Activated CD4-positive, alpha-beta T cell treated with anti-CD3 and anti-CD28 coated beads for 36 hours (primary cell): Measurements from ENCODE around the gene REG4. TPM values are rescaled to one million over a fixed set of nuclear protein-coding genes. Genes with fewer than 3 reads are reported as not detected.
"Not testable (repeated sequence)": the region's sequence is repeated elsewhere in the genome, so short reads cannot be mapped to it uniquely, and the experiment has no call there.

Experiments
- ATAC-seq: fragments of 200-7000 bp; cut with Tn5 transposase; one replicate; pipeline ENCODE4 v1.10.0; 2021; ENCODE audit warnings: mild to moderate bottlenecking, moderate library complexity
- CTCF ChIA-PET: fragments of 350-600 bp; sonication (Branson Sonifier 250); formaldehyde crosslinking; loops from one replicate; lab custom pipeline; 2021; ENCODE audit warnings: antibody characterized with exemption; lab: Charles Lee
- POLR2A ChIA-PET: fragments of 350-600 bp; sonication (Branson Sonifier 250); formaldehyde crosslinking; loops from one replicate; lab custom pipeline; 2021; ENCODE audit warnings: antibody characterized with exemption, inconsistent platforms; lab: Charles Lee
- DNase-seq: peaks from one replicate; pipeline ENCODE4 v3.0.0-alpha.2; 2020
- H3K27ac Mint-ChIP-seq: one replicate; pipeline ENCODE4 v1.8.0; 2021; ENCODE audit warnings: mixed read lengths
- H3K27me3 Mint-ChIP-seq: one replicate; pipeline ENCODE4 v1.8.0; 2021; ENCODE audit warnings: mixed read lengths
- H3K36me3 Mint-ChIP-seq: one replicate; pipeline ENCODE4 v1.8.0; 2021; ENCODE audit warnings: low read depth, mixed read lengths
- H3K4me1 Mint-ChIP-seq: one replicate; pipeline ENCODE4 v1.8.0; 2021; ENCODE audit warnings: mixed read lengths
- H3K4me3 Mint-ChIP-seq: one replicate; pipeline ENCODE4 v1.8.0; 2021; ENCODE audit warnings: mild to moderate bottlenecking, moderate library complexity, mixed read lengths
- H3K9me3 Mint-ChIP-seq: one replicate; pipeline ENCODE4 v1.8.0; 2021; ENCODE audit warnings: low read depth, mixed read lengths
- intact Hi-C, 2 experiments: fragments of 100-400 bp; cut with DNase I in 1 of 2; cut with micrococcal nuclease in 1 of 2; formaldehyde crosslinking; loops; one replicate each; pipeline versions ENCODE4 v1.14.2 to v1.15.1; 2022 to 2024; cut with DNase I, micrococcal nuclease
- total RNA-seq, 2 experiments: library from RNA; stranded (reverse); gene quantifications; one replicate each; pipeline ENCODE4 v1.2.3, GENCODE V29; 2021

Gene REG4
- under 1 TPM; 0.34 to 0.47 TPM for total RNA-seq

DNA sequence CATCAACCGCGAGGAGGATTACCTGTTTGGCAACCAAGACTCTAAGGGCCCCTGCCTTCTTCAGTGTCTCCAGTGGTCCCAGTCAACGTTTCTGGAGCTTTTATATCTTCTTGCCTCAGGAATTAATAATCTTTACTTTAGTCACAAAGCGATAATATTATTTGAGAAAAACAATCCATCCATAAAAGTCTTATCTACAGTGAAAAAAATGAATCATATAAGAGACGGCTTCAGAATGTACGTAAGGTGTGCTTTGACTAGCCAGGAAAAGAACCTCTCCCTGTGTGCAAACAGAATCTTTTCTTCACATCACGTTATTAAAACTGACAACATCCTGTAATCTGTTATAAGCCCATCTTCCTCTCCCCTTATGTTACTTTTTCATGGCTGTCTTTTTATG is at the start of gene REG4:
TSS of gene REG4 (minus strand) at position 74 of the 400 bp plus-strand sequence. CDS start 2,691 bp downstream, outside the sequence.
- DNase-seq = no peak
- ChIA-PET CTCF (no interaction called here), POLR2A (no interaction called here)
- Mint-ChIP-seq H3K36me3 (no peaks in the 10 kb centered on the region), H3K27me3 (peaks cover 10% of the 10 kb centered on the region), H3K4me3 (no peak within 1 kb of the TSS), H3K9me3 (no peaks in the 10 kb centered on the region), H3K27ac (no peak within 1 kb of the TSS), H3K4me1 (peaks cover 4% of the 10 kb centered on the region)
- intact Hi-C loops = no loop called here
- no peak for ATAC-seq

DNA sequence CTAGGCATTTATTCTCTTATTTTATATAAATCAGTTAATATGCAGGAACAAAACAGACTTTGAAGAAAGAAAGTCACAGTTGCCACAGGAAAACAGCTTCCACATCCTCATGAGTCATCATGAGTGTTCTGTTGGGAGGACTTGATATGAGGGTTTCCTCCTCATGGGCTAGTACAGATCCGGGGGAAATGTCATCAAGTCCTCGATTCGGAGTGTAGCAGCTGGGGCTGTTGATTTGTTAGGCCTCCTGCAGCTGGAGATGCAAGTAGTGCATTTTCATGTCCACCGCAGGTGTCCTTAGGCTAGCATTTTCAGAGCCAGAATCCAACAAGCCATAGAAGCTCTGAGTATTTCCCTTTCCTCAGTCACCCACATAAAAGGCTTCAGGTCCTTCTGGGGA is 48.4 kb upstream of the REG4 start:
- Mint-ChIP-seq H3K4me1 (peaks cover 12% of the 10 kb centered on the region), H3K27me3 (peaks cover 9% of the 10 kb centered on the region), H3K9me3 (no peaks in the 10 kb centered on the region), H3K4me3 (no peak overlapping the region), H3K36me3 (no peaks in the 10 kb centered on the region), H3K27ac (no peak overlapping the region)
- DNase-seq (peak; percentile 25), ATAC-seq (peak; percentile 66)
- POLR2A ChIA-PET = no interaction called here
- intact Hi-C loops = no loop called here
- CTCF ChIA-PET = interaction anchor here (1.6 to 2.0 kb wide), 2 partner anchors 10 to 51 kb away, joined by 4 to 9 read pairs; no protein-coding TSS in a partner anchor

DNA sequence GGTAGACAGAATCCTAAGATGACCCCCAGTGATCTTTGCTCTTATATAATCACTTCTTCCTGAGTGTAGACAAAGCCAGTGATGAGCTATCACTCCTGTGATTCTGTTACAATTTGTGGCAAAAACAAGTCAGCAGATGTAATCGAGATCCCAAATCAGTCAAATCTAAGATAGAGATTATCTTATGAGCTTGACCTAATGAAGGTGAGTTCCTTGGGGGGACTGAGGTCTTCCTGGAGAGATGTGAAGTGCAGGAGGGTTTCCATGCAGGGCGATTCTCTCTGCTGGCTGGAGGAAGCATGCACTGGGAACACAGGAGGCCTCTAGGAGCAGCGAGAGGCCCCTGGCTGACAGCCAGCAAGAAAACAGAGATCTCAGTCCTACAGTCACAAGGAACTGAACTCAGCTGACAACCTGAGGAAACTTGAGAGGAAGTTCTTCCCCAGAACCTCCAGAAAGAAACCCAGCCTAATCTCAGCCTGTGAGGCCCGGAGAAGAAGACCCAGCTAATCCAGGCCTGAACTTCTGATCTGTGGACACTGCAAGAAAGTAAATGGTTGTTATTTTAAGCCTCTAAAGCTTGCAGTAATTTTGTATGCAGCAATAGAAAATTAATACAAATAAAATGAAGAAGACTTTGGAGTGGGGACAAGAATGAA is 47.4 kb upstream of the REG4 start:
- DNase-seq, ATAC-seq, H3K9me3 Mint-ChIP-seq, POLR2A ChIA-PET, H3K27me3 Mint-ChIP-seq, intact Hi-C loops, H3K27ac Mint-ChIP-seq, H3K36me3 Mint-ChIP-seq, H3K4me3 Mint-ChIP-seq: not testable (repeated sequence)
- H3K4me1 Mint-ChIP-seq = peaks cover 12% of the 10 kb centered on the region
- CTCF ChIA-PET = interaction anchor here (1.6 to 2.0 kb wide), 2 partner anchors 11 to 50 kb away, joined by 4 to 9 read pairs; no protein-coding TSS in a partner anchor

DNA sequence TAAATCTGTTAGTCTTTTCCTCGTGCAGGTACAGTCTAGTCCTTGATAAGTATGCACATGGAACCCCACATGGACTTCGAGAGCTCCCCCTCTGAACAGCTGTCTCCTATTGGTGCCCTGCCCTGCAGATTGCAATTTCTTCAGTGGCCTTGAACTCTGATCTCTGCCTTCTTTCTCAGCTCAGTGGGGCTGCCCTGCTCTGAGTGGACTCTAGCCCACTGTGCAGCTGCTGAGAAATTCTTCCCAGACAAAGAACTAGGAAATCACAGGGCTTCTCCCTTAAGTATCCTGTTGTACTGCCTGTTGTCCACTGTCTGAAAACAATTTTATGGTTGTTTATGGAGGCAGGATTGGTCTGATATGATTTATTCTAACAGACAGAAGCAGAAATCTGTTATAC is 46.9 kb upstream of the REG4 start:
- H3K36me3 Mint-ChIP-seq = no peaks in the 10 kb centered on the region
- H3K9me3 Mint-ChIP-seq = no peaks in the 10 kb centered on the region
- H3K27ac Mint-ChIP-seq = no peak overlapping the region
- intact Hi-C loops = no loop called here
- ChIA-PET CTCF (interaction anchor here (1.6 to 2.0 kb wide), 2 partner anchors 12 to 49 kb away, joined by 4 to 9 read pairs; no protein-coding TSS in a partner anchor), POLR2A (no interaction called here)
- H3K4me1 Mint-ChIP-seq = peaks cover 12% of the 10 kb centered on the region
- no peak overlapping the region for H3K4me3 Mint-ChIP-seq
- ATAC-seq (no peak), DNase-seq (no peak)
- H3K27me3 Mint-ChIP-seq = peaks cover 9% of the 10 kb centered on the region

DNA sequence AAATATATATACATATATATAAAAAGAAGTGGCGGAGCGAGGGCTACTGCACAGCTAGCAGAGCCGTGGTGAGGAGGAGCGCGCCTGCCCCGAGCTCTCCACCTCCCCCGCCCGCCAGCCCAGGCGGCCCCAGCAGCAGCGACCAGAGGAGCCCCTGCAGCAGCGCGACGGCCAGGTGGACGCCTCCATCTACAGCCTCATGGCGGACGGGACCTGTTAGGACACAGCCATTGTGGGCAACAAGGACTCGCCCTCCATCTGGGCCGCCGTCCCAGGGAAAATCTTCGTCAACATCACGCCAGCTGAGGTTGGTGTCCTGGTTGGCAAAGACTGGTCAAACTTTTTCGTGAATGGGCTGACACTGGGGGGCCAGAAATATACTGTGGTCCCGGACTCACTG is 41.9 kb upstream of the REG4 start:
- intact Hi-C loops = no loop called here
- no peaks in the 10 kb centered on the region for H3K9me3 Mint-ChIP-seq
- ChIA-PET POLR2A (no interaction called here), CTCF (no interaction called here)
- peaks cover 2% of the 10 kb centered on the region for H3K27me3 Mint-ChIP-seq
- ATAC-seq (no peak), DNase-seq (no peak)
- no peak overlapping the region for H3K4me3 Mint-ChIP-seq
- H3K4me1 Mint-ChIP-seq = no peaks in the 10 kb centered on the region
- no peak overlapping the region for H3K27ac Mint-ChIP-seq
- no peaks in the 10 kb centered on the region for H3K36me3 Mint-ChIP-seq

DNA sequence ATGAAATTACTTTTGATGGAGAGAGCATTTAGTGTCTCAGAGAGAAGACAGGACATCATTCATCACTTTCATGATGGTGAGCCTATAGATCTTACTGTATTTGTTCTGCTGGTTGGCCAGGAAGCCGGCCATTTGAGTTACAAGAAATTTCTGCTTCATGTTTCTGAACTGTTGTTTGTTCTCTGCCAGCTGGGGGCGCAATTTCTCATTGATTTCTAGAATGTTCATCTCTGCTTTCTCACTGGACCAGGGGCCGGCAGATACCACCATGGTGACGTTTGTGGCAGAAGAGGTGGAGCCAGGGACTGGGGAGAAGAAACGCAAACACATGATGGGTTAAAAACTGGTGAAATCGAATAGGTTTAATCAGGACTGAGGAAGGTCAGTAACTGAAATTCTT is 32.9 kb upstream of the REG4 start:
- POLR2A ChIA-PET, H3K9me3 Mint-ChIP-seq, intact Hi-C loops, H3K27me3 Mint-ChIP-seq, CTCF ChIA-PET, H3K4me1 Mint-ChIP-seq, H3K4me3 Mint-ChIP-seq, H3K36me3 Mint-ChIP-seq, H3K27ac Mint-ChIP-seq, ATAC-seq: not testable (repeated sequence)
- DNase-seq = peak; percentile 19

DNA sequence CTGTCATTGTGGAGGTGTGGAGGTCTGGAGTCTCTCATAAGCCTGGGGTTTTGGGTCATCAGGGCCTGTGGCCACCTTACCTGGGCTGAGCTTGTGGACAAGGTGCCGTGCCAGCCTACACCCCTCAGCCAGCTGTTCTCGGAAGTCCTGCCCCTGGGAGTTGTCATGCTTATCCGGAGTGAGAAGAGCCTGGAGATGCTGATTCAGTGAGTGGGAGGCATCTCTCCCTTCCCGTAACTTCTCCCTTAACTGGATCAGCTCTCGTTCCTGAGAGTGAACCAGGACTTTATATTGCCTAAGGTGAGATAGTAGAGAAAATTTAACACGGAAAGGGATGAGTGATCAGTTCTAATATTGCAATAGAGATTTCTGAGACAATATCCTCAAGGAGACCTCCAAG is 30.0 kb upstream of the REG4 start:
- Mint-ChIP-seq H3K9me3 (no peaks in the 10 kb centered on the region), H3K27ac (no peak overlapping the region), H3K27me3 (peaks cover 6% of the 10 kb centered on the region), H3K4me1 (no peaks in the 10 kb centered on the region), H3K4me3 (no peak overlapping the region), H3K36me3 (no peaks in the 10 kb centered on the region)
- POLR2A ChIA-PET = no interaction called here
- intact Hi-C loops = no loop called here
- ATAC-seq (no peak), DNase-seq (no peak)
- CTCF ChIA-PET = no interaction called here

DNA sequence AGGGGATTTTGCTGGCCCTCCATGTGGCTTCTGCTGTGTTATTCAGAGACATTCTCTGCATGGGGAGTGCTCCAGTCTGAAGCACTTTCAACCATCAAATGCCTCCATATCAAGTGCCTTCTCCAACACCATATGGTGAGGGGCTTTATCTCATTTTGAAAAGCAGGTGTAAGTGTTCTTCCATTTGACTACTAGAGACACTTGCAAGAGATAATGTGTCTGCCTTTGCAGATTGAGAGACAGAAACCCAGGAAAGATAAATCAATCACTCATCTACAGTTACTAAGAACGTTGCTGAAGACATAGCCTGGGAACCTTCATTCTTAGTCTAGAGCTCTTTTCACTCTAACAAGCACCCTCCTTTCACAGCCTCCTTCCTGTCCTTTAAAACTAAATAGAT is 29.5 kb upstream of the REG4 start:
- H3K4me3 Mint-ChIP-seq = no peak overlapping the region
- no peak for DNase-seq
- H3K27ac Mint-ChIP-seq = no peak overlapping the region
- no peaks in the 10 kb centered on the region for H3K4me1 Mint-ChIP-seq
- H3K36me3 Mint-ChIP-seq = no peaks in the 10 kb centered on the region
- ATAC-seq = no peak
- intact Hi-C loops = no loop called here
- ChIA-PET POLR2A (no interaction called here), CTCF (no interaction called here)
- H3K9me3 Mint-ChIP-seq = no peaks in the 10 kb centered on the region
- H3K27me3 Mint-ChIP-seq = peaks cover 8% of the 10 kb centered on the region

DNA sequence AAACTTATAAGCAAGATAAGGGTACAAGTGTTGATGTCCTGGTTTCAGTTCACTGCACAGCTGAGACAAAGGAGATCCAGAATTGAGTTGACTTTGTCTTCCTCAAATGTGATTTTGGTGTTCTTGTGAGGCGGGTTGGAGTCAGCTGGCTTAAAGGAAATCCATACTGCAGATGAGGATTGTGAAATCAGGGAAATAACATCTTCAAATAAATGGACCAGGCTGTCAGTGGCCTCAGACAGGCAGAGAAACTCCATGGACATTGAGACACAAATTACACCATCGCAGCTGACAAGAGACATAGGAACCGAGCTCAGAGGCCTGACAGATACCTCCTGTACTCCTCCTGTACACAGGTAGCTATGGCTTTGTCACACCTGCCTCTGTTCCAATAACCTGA is 27.0 kb upstream of the REG4 start:
- Mint-ChIP-seq H3K27me3 (peaks cover 8% of the 10 kb centered on the region), H3K4me3 (no peak overlapping the region), H3K4me1 (no peaks in the 10 kb centered on the region), H3K9me3 (no peaks in the 10 kb centered on the region), H3K36me3 (no peaks in the 10 kb centered on the region), H3K27ac (no peak overlapping the region)
- DNase-seq (no peak), ATAC-seq (no peak)
- intact Hi-C loops = no loop called here
- ChIA-PET POLR2A (no interaction called here), CTCF (interaction anchor here (0.9 kb wide), 1 partner anchor 29 kb away, joined by 3 read pairs; no protein-coding TSS in a partner anchor)

DNA sequence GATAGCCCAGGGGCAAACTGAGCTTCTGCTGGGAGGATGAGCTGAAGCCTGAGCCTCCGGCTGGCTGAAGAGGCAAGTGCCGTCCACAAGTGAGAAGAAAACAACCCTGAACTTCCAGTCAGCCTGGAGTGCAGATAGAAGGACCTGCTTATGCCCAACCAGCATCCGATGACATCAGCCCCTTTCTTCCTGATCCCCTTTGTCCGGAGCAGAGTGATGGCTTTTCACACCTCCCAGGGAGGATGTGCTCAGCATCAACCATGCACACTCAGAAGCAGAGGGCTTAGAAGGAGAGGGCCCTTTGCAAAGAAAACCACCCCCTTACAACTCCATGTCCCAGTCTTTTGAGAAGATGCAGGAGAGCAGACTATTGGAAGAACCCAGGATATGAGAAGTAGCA is 23.7 kb upstream of the REG4 start:
- Mint-ChIP-seq H3K27ac (no peak overlapping the region), H3K27me3 (peaks cover 7% of the 10 kb centered on the region), H3K9me3 (no peaks in the 10 kb centered on the region), H3K4me3 (no peak overlapping the region), H3K36me3 (no peaks in the 10 kb centered on the region), H3K4me1 (no peaks in the 10 kb centered on the region)
- ChIA-PET POLR2A (no interaction called here), CTCF (no interaction called here)
- intact Hi-C loops = loop anchor here in 1 of 2 experiments (5.0 kb wide), 1 partner anchor 47 kb away; no protein-coding TSS in a partner anchor
- ATAC-seq = no peak
- DNase-seq = no peak

DNA sequence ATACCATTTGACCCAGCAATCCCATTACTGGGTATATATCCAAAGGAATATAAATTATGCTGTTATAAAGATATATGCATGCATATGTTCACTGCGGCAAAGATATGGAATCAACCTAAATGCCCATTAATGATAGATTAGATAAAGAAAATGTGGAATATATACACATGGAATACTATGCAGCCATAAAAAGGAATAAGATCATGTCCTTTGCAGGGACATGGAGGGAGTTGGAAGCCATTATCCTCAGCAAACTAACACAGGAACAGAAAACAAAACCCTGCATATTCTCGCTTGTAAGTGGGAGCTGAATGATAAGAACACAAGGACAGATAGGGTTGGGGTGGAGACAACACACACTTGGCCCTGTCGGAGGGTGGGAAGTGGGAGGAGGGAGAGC is 19.8 kb upstream of the REG4 start:
- H3K36me3 Mint-ChIP-seq = no peaks in the 10 kb centered on the region
- POLR2A ChIA-PET = no interaction called here
- no peak for DNase-seq
- H3K27me3 Mint-ChIP-seq = peaks cover 5% of the 10 kb centered on the region
- intact Hi-C loops = loop anchor here in 1 of 2 experiments (5.0 kb wide), 1 partner anchor 51 kb away; no protein-coding TSS in a partner anchor
- H3K4me1 Mint-ChIP-seq = no peaks in the 10 kb centered on the region
- no peak overlapping the region for H3K4me3 Mint-ChIP-seq
- no peaks in the 10 kb centered on the region for H3K9me3 Mint-ChIP-seq
- CTCF ChIA-PET = interaction anchor here (1.0 kb wide), 1 partner anchor 22 kb away, joined by 4 read pairs; no protein-coding TSS in a partner anchor
- ATAC-seq = no peak
- H3K27ac Mint-ChIP-seq = no peak overlapping the region

DNA sequence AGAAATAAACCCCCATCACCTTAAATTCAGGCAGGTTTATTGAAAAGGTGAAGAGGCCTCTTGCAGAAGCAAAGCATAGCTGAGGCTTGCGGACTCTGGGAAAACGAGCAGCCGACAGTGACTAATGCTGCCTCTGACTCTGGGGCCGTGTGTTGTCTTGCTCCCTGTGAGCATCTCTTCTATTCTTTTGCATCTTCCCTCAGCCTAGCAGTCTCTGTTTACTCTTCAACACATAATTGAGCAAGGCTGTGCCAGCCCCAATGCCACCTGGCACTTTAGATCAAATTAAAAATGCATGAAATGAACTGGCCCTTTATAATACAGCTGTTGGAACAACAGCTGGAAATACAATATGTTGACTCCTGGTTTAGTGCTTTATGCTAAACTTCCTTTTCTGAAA is 18.4 kb upstream of the REG4 start:
- Mint-ChIP-seq H3K27ac (no peak overlapping the region), H3K36me3 (no peaks in the 10 kb centered on the region), H3K27me3 (peaks cover 4% of the 10 kb centered on the region), H3K4me1 (no peaks in the 10 kb centered on the region), H3K4me3 (no peak overlapping the region), H3K9me3 (no peaks in the 10 kb centered on the region)
- ATAC-seq = no peak
- ChIA-PET POLR2A (no interaction called here), CTCF (no interaction called here)
- intact Hi-C loops = loop anchor here in 1 of 2 experiments (5.0 kb wide), 1 partner anchor 53 kb away; no protein-coding TSS in a partner anchor
- no peak for DNase-seq
